Activated B cell treated with CpG ODN at 0.5 μM for 24 hours (primary cell): ENCODE data around the gene ZNF281. TPM values are rescaled to one million over a fixed set of nuclear protein-coding genes. Genes with fewer than 3 reads are reported as not detected.
"Not testable (repeated sequence)": the region's sequence is repeated elsewhere in the genome, so short reads cannot be mapped to it uniquely, and the experiment has no call there.

ENCODE experiments used
- ATAC-seq: fragments of 200-7000 bp; cut with Tn5 transposase; one replicate; pipeline ENCODE4 v1.10.0; 2021; ENCODE audit warnings: low read depth, mild to moderate bottlenecking, moderate library complexity
- CTCF ChIA-PET: fragments of 350-600 bp; sonication (Branson Sonifier 250); formaldehyde crosslinking; loops from one replicate; lab custom pipeline; 2021; ENCODE audit warnings: antibody characterized with exemption; lab: Charles Lee
- POLR2A ChIA-PET: fragments of 350-600 bp; sonication (Branson Sonifier 250); formaldehyde crosslinking; loops from one replicate; lab custom pipeline; 2021; ENCODE audit warnings: antibody characterized with exemption; lab: Charles Lee
- DNase-seq: peaks from one replicate; pipeline ENCODE4 v3.0.0; 2022
- H3K27ac Mint-ChIP-seq: one replicate; pipeline ENCODE4 v1.8.0; 2020; ENCODE audit warnings: mixed read lengths
- H3K27me3 Mint-ChIP-seq: one replicate; pipeline ENCODE4 v1.8.0; 2021; ENCODE audit warnings: mixed read lengths
- H3K36me3 Mint-ChIP-seq: one replicate; pipeline ENCODE4 v1.8.0; 2021; ENCODE audit warnings: low read depth, mixed read lengths
- H3K4me1 Mint-ChIP-seq: one replicate; pipeline ENCODE4 v1.8.0; 2021; ENCODE audit warnings: mixed read lengths
- H3K4me3 Mint-ChIP-seq: one replicate; pipeline ENCODE4 v1.8.0; 2020; ENCODE audit warnings: mild to moderate bottlenecking, mixed read lengths
- H3K9me3 Mint-ChIP-seq: one replicate; pipeline ENCODE4 v1.8.0; 2020; ENCODE audit warnings: mixed read lengths
- CTCF ChIP-seq: fragments of 200-600 bp; IDR thresholded peaks from one replicate; pipeline ENCODE4 v1.8.0; 2022; ENCODE audit warnings: antibody characterized with exemption, mild to moderate bottlenecking
- intact Hi-C: fragments of 100-400 bp; cut with micrococcal nuclease; formaldehyde crosslinking; loops from one replicate; pipeline ENCODE4 v1.15.1; 2024
- total RNA-seq: library from RNA; stranded (reverse); gene quantifications from 2 replicates; pipeline ENCODE4 v1.2.3, GENCODE V29; 2022

ZNF281 gene
- total RNA-seq, 1 donor from 2014 or later = 31.2 TPM

- Mint-ChIP-seq H3K27me3 (no peaks in the 10 kb centered on the region), H3K27ac (no peak overlapping the region), H3K36me3 (no peaks in the 10 kb centered on the region), H3K4me3 (no peak overlapping the region), H3K9me3 (no peaks in the 10 kb centered on the region), H3K4me1 (no peaks in the 10 kb centered on the region)
- no peak for TF ChIP-seq CTCF
- POLR2A ChIA-PET = interaction anchor here (0.7 kb wide), 1 partner anchor 11 kb away, joined by 3 read pairs; no protein-coding TSS in a partner anchor
- no peak for ATAC-seq
- intact Hi-C loops = no loop called here
- DNase-seq = no peak
- CTCF ChIA-PET = no interaction called here
Observed at GRCh38 chr1:200422211-200422610, 12.4 kb upstream of the ZNF281 start.

- no peaks in the 10 kb centered on the region for H3K27me3 Mint-ChIP-seq
- DNase-seq = no peak
- TF ChIP-seq CTCF = no peak
- ChIA-PET CTCF (no interaction called here), POLR2A (no interaction called here)
- no peak for ATAC-seq
- H3K27ac Mint-ChIP-seq = no peak overlapping the region
- no peak overlapping the region for H3K4me3 Mint-ChIP-seq
- no peaks in the 10 kb centered on the region for H3K9me3 Mint-ChIP-seq
- peaks cover 2% of the 10 kb centered on the region for H3K4me1 Mint-ChIP-seq
- intact Hi-C loops = no loop called here
- no peaks in the 10 kb centered on the region for H3K36me3 Mint-ChIP-seq
Observed at GRCh38 chr1:200415789-200416593, 6.2 kb upstream of the ZNF281 start.

GRCh38 chr1:200415227-200415626 lies 5.4 kb upstream of the ZNF281 start:
- Mint-ChIP-seq H3K27me3 (no peaks in the 10 kb centered on the region), H3K27ac (no peak overlapping the region), H3K9me3 (no peaks in the 10 kb centered on the region), H3K4me3 (no peak overlapping the region), H3K4me1 (peaks cover 8% of the 10 kb centered on the region), H3K36me3 (peaks cover under 1% of the 10 kb centered on the region)
- no peak for TF ChIP-seq CTCF
- POLR2A ChIA-PET = no interaction called here
- CTCF ChIA-PET = no interaction called here
- ATAC-seq (no peak), DNase-seq (no peak)
- intact Hi-C loops = no loop called here

- Mint-ChIP-seq H3K4me1 (peaks cover 13% of the 10 kb centered on the region), H3K27ac (no peak overlapping the region), H3K27me3 (no peaks in the 10 kb centered on the region), H3K9me3 (no peaks in the 10 kb centered on the region), H3K4me3 (no peak overlapping the region), H3K36me3 (peaks cover 6% of the 10 kb centered on the region)
- DNase-seq (no peak), ATAC-seq (no peak)
- ChIA-PET POLR2A (no interaction called here), CTCF (interaction anchor here (1.0 kb wide), 1 partner anchor 9 kb away, joined by 3 read pairs; no protein-coding TSS in a partner anchor)
- TF ChIP-seq CTCF = no peak
- intact Hi-C loops = loop anchor here (5.0 kb wide), 1 partner anchor 262 kb away; no protein-coding TSS in a partner anchor
Observed at GRCh38 chr1:200414657-200415056, 4.8 kb upstream of the ZNF281 start.

GRCh38 chr1:200413766-200414165 lies 3.9 kb upstream of the ZNF281 start:
- H3K9me3 Mint-ChIP-seq, H3K27me3 Mint-ChIP-seq, POLR2A ChIA-PET, H3K27ac Mint-ChIP-seq, H3K4me3 Mint-ChIP-seq, DNase-seq, ATAC-seq: not testable (repeated sequence)
- H3K36me3 Mint-ChIP-seq = peaks cover 13% of the 10 kb centered on the region
- peaks cover 17% of the 10 kb centered on the region for H3K4me1 Mint-ChIP-seq
- CTCF ChIA-PET = interaction anchor here (1.0 kb wide), 1 partner anchor 9 kb away, joined by 3 read pairs; no protein-coding TSS in a partner anchor
- intact Hi-C loops = loop anchor here (5.0 kb wide), 1 partner anchor 261 kb away; no protein-coding TSS in a partner anchor
